Measurements from ENCODE around the gene HCST.

- no peak for TF ChIP-seq CTCF (IDR thresholded peaks at IDR 0.05)
- no peak for TF ChIP-seq POLR2A (IDR thresholded peaks at IDR 0.05)
- TF ChIP-seq POLR2AphosphoS5 (IDR thresholded peaks at IDR 0.05): no peak
Measured at GRCh38 chr19:35902870-35903475, 644 bp downstream of the HCST start.
